GM21447 (cell line): ENCODE results near the gene TENT5C.

ENCODE experiments used
- ATAC-seq: cut with Tn5 transposase; IDR thresholded peaks from one replicate; pipeline ENCODE4 v1.9.1; 2021; ENCODE audit not compliant: unreplicated experiment

TENT5C gene

GRCh38 chr1:117611894-117612483 is 6.1 kb downstream of the TENT5C start:
- no peak for ATAC-seq

- ATAC-seq = no peak
Observed at GRCh38 chr1:117612517-117613248, 6.8 kb downstream of the TENT5C start.

- no peak for ATAC-seq
Observed at GRCh38 chr1:117613249-117613968, 7.6 kb downstream of the TENT5C start.

- no peak for ATAC-seq
Observed at GRCh38 chr1:117613969-117614729, 8.3 kb downstream of the TENT5C start.

- no peak for ATAC-seq
Observed at GRCh38 chr1:117615474-117615873, 9.6 kb downstream of the TENT5C start.

GRCh38 chr1:117616356-117616755 is 10.5 kb downstream of the TENT5C start:
- no peak for ATAC-seq

GRCh38 chr1:117616967-117617366 is 11.1 kb downstream of the TENT5C start:
- no peak for ATAC-seq

GRCh38 chr1:117618450-117619122 is 12.7 kb downstream of the TENT5C start:
- ATAC-seq = no peak

GRCh38 chr1:117620440-117620839 is 14.6 kb downstream of the TENT5C start:
- ATAC-seq = no peak

GRCh38 chr1:117621316-117621715 is 15.5 kb downstream of the TENT5C start:
- ATAC-seq = no peak

- no peak for ATAC-seq
Observed at GRCh38 chr1:117622726-117623125, 16.9 kb downstream of the TENT5C start.

GRCh38 chr1:117623141-117623540 is 17.3 kb downstream of the TENT5C start:
- no peak for ATAC-seq

GRCh38 chr1:117623698-117624097 is 17.9 kb downstream of the TENT5C start:
- no peak for ATAC-seq

- ATAC-seq = no peak
Observed at GRCh38 chr1:117627546-117628130, 21.8 kb downstream of the TENT5C start.

- no peak for ATAC-seq
Observed at GRCh38 chr1:117628343-117628742, 22.5 kb downstream of the TENT5C start.

GRCh38 chr1:117629625-117630422 is 24.0 kb downstream of the TENT5C start:
- ATAC-seq = no peak

- ATAC-seq = no peak
Observed at GRCh38 chr1:117630423-117630998, 24.7 kb downstream of the TENT5C start.

- no peak for ATAC-seq
Observed at GRCh38 chr1:117631359-117632160, 25.7 kb downstream of the TENT5C start.
